Esophagus squamous epithelium (tissue), 5 donors: ENCODE measurements around the gene LRRC8E. TPM values are rescaled to one million over a fixed set of nuclear protein-coding genes. Genes with fewer than 3 reads are reported as not detected.

Experiments used
- DNase-seq: peaks from one replicate; lab custom pipeline; 2025; lab: John Stamatoyannopoulos, UW
- H3K27ac ChIP-seq, 4 donors: fragments of 200-600 bp; sonication (generic); one replicate each; pipeline ENCODE4 v1.5.1; 2016 to 2019; ENCODE audit warnings: mild to moderate bottlenecking in 1 of 4
- H3K27me3 ChIP-seq, 4 donors: fragments of 200-600 bp; sonication (generic); 1 replicate in 3 of 4; 2 replicates in 1 of 4; pipeline versions ENCODE4 v1.5.1 to v1.6.0; 2017 to 2021; ENCODE audit warnings: antibody characterized with exemption in 1 of 4
- H3K36me3 ChIP-seq, 3 donors: fragments of 200-600 bp; sonication (generic); one replicate each; pipeline ENCODE4 v1.5.1; 2016 to 2019
- H3K4me1 ChIP-seq, 3 donors: fragments of 200-600 bp; sonication (generic); one replicate each; pipeline ENCODE4 v1.5.1; 2017 to 2019
- H3K4me3 ChIP-seq, 4 donors: fragments of 200-600 bp; sonication (generic); 1 replicate in 3 of 4; 2 replicates in 1 of 4; pipeline ENCODE4 v1.5.1; 2016 to 2019; ENCODE audit warnings: mild to moderate bottlenecking in 2 of 4, moderate library complexity in 1 of 4
- H3K9me3 ChIP-seq, 3 donors: fragments of 200-600 bp; sonication (generic); one replicate each; pipeline ENCODE4 v1.5.1; 2016 to 2019
- CTCF ChIP-seq, 6 experiments: fragments of 450-650 bp in 4 of 6; fragments of 200-600 bp in 2 of 6; sonication (generic) in 2 of 6; IDR thresholded peaks; one replicate each; pipeline ENCODE4 v1.5.1; 2016 to 2019; ENCODE audit warnings: antibody characterized with exemption in 6 of 6, mild to moderate bottlenecking in 4 of 6, moderate library complexity in 4 of 6
- POLR2A ChIP-seq, 4 donors: fragments of 450-650 bp; IDR thresholded peaks; one replicate each; pipeline ENCODE4 v1.6.1; 2017; ENCODE audit warnings: antibody characterized with exemption in 4 of 4, mild to moderate bottlenecking in 4 of 4, moderate library complexity in 3 of 4
- WGBS, 2 donors: methylation state at CpG; one replicate each; pipeline ENCODE4 v1.1.5; 2018; 5-methylcytosine and 5-hydroxymethylcytosine counted together
- intact Hi-C: fragments of 100-400 bp; cut with DNase I; formaldehyde crosslinking; loops from one replicate; pipeline ENCODE4 v1.15.0; 2022
- total RNA-seq, 4 donors: library from RNA; depleted of rRNA; stranded (reverse); fragments of >200 nt; gene quantifications; one replicate each; pipeline ENCODE4 v1.1.0, GENCODE V29; 2016
- donor health status: DM: yes; HTN: yes; CAD: no.

Gene LRRC8E
- total RNA-seq, 4 donors from 2014 or later, result 7.6 to 17.0 (median 9.5) TPM

- peaks cover 11 to 39% (median 25%) of the 10 kb centered on the region in 3 donors for H3K4me1 ChIP-seq
- WGBS, 2 donors, result 90 to 100% methylated on average over 2 of the region's 10 CpGs
- H3K27me3 ChIP-seq, result no peaks in the 10 kb centered on the region
- intact Hi-C loops, result no loop called here
- H3K36me3 ChIP-seq, result peaks cover 45 to 87% (median 48%) of the 10 kb centered on the region in 3 donors
- DNase-seq, result no peak
- no peak overlapping the region for H3K27ac ChIP-seq
- H3K4me3 ChIP-seq, result no peak overlapping the region
- no peaks in the 10 kb centered on the region for H3K9me3 ChIP-seq
- TF ChIP-seq POLR2A (IDR thresholded peaks at IDR 0.05), result no peak
- TF ChIP-seq CTCF (IDR thresholded peaks at IDR 0.05), result no peak
These were observed 44.6 kb downstream of the LRRC8E start for GRCh38 chr19:7932930-7933300.

GRCh38 chr19:7933411-7933810, 45.1 kb downstream of the LRRC8E start:
- peak overlapping the region in 1 of 4 donors; percentile 12 for H3K27ac ChIP-seq
- no peaks in the 10 kb centered on the region for H3K27me3 ChIP-seq
- WGBS, 2 donors, result 92 to 100% methylated on average over 4 to 8 of the region's 14 CpGs
- peaks cover 46 to 92% (median 50%) of the 10 kb centered on the region in 3 donors for H3K36me3 ChIP-seq
- intact Hi-C loops, result no loop called here
- peaks cover 8 to 34% (median 20%) of the 10 kb centered on the region in 3 donors for H3K4me1 ChIP-seq
- no peak for DNase-seq
- no peak overlapping the region for H3K4me3 ChIP-seq
- H3K9me3 ChIP-seq, result no peaks in the 10 kb centered on the region
- no peak for TF ChIP-seq POLR2A (IDR thresholded peaks at IDR 0.05)
- peak in 1 of 6 experiments; percentile 33 for TF ChIP-seq CTCF (IDR thresholded peaks at IDR 0.05)

- TF ChIP-seq CTCF (IDR thresholded peaks at IDR 0.05), result no peak
- no peak for TF ChIP-seq POLR2A (IDR thresholded peaks at IDR 0.05)
- H3K27me3 ChIP-seq, result no peaks in the 10 kb centered on the region
- intact Hi-C loops, result no loop called here
- H3K36me3 ChIP-seq, result peaks cover 46 to 99% (median 50%) of the 10 kb centered on the region in 3 donors
- WGBS, 2 donors, result 93 to 94% methylated on average over 13 to 21 of the region's 55 CpGs
- no peak for DNase-seq
- H3K4me1 ChIP-seq, result peaks cover 7 to 28% (median 14%) of the 10 kb centered on the region in 3 donors
- H3K4me3 ChIP-seq, result no peak overlapping the region
- H3K9me3 ChIP-seq, result no peaks in the 10 kb centered on the region
- H3K27ac ChIP-seq, result no peak overlapping the region
These were observed 45.8 kb downstream of the LRRC8E start for GRCh38 chr19:7933828-7934725.

GRCh38 chr19:7934766-7935165, 46.5 kb downstream of the LRRC8E start:
- peaks cover 0 to 22% (median 7%) of the 10 kb centered on the region in 3 donors for H3K4me1 ChIP-seq
- no peaks in the 10 kb centered on the region for H3K9me3 ChIP-seq
- H3K36me3 ChIP-seq, result peaks cover 46 to 100% (median 50%) of the 10 kb centered on the region in 3 donors
- no peaks in the 10 kb centered on the region for H3K27me3 ChIP-seq
- DNase-seq, result no peak
- TF ChIP-seq CTCF (IDR thresholded peaks at IDR 0.05) (no peak), POLR2A (IDR thresholded peaks at IDR 0.05) (no peak)
- H3K4me3 ChIP-seq, result no peak overlapping the region
- 89 to 92% methylated on average over 18 to 20 of the region's 21 CpGs for WGBS, 2 donors
- intact Hi-C loops, result no loop called here
- H3K27ac ChIP-seq, result no peak overlapping the region

- intact Hi-C loops, result loop anchor here (10.0 kb wide), 1 partner anchor 314 kb away; no protein-coding TSS in a partner anchor
- peaks cover 12 to 56% (median 20%) of the 10 kb centered on the region in 3 donors for H3K36me3 ChIP-seq
- TF ChIP-seq CTCF (IDR thresholded peaks at IDR 0.05), result no peak
- no peak for TF ChIP-seq POLR2A (IDR thresholded peaks at IDR 0.05)
- WGBS, 2 donors, result 82 to 85% methylated on average over 5 to 12 of the region's 13 CpGs
- peaks cover 11 to 41% (median 14%) of the 10 kb centered on the region in 3 donors for H3K4me1 ChIP-seq
- no peak overlapping the region for H3K4me3 ChIP-seq
- no peaks in the 10 kb centered on the region for H3K27me3 ChIP-seq
- DNase-seq, result no peak
- H3K27ac ChIP-seq, result no peak overlapping the region
- H3K9me3 ChIP-seq, result no peaks in the 10 kb centered on the region
These were observed 52.5 kb downstream of the LRRC8E start for GRCh38 chr19:7940841-7941240.
